GM18868 (cell line): Measurements from ENCODE around the gene PCCA.
"Not testable (repeated sequence)": the region's sequence is repeated elsewhere in the genome, so short reads cannot be mapped to it uniquely, and the experiment has no call there.

Source experiments
- ATAC-seq: cut with Tn5 transposase; IDR thresholded peaks from one replicate; pipeline ENCODE4 v1.9.1; 2021; ENCODE audit warnings: mild to moderate bottlenecking, moderate library complexity; ENCODE audit not compliant: unreplicated experiment

PCCA gene

DNA sequence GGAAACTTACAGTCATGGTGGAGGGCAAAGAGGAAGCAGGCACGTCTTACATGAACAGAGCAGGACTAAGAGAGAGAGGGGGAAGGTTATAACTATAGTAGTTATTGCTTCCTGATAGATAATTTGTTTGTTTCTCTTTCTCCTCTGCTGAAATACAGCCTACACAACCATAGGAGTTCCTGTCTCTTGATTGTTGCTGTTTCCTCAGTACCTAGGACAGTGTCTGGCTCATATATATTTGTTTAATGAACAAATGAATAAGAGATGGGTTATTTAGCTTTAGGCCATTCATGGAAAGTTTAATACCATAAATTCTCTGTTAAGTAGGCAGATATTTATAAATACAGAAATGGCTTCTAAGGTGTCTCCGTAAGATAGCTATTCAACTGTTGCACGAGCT is 95.2 kb downstream of the PCCA start:
- no peak for ATAC-seq

- ATAC-seq = no peak
Observed at GRCh38 chr13:100195568-100195967, 106.7 kb downstream of the PCCA start.

GRCh38 chr13:100196375-100196774 is 107.5 kb downstream of the PCCA start:
- ATAC-seq = no peak

DNA sequence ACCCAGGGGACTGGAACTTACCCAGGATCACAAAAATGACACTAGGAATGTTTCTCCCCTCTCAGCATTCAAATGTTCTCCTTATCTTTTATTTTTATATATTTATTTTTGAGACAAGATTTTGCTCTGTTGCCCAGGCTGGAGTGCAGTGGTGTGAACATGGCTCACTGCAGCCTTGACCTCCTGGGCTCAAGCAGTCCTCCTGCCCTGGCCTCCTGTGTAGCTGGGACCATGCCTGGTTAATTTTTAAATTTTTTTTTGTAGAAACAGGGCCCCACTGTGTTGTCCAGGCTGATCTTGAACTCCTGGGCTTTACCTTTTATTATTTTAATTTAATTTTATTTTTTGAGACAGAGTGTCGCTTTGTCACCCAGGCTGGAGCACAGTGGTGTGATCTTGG is 108.2 kb downstream of the PCCA start:
- no peak for ATAC-seq

DNA sequence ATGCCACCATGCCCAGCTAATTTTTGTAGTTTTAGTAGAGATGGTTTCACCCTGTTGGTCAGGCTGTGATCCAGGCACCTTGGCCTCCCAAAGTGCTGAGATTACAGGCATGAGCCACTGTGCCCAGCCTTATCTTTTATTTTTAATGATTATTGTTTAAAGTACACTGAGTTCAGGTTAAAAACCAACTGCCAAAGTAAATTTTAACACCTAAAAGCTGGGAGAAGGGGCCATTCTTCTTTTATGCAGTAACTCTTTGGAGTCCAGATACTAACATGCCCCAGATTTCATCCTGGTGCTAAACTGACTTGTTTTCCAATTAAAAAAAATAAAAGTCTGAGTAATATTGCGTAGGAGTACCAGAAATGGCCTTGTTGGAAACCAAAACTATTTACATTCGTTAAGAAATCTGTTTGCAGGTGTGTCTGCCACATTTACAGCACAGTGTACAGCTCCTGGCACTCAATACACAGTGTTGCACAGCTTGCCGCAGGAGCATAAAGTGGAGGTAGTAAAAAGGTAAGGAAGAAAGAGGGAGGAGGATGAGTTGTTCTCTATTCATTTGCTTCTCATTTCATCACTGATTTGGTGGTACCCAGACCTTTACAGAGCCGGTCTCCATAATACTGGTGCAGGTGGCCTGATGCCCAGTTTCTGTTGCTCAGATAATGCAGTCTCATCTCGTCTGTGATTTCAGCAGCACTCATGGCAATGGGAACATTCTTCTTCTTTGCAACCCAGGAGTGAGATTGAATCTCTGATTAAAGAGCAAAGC is 108.9 kb downstream of the PCCA start:
- no peak for ATAC-seq

DNA sequence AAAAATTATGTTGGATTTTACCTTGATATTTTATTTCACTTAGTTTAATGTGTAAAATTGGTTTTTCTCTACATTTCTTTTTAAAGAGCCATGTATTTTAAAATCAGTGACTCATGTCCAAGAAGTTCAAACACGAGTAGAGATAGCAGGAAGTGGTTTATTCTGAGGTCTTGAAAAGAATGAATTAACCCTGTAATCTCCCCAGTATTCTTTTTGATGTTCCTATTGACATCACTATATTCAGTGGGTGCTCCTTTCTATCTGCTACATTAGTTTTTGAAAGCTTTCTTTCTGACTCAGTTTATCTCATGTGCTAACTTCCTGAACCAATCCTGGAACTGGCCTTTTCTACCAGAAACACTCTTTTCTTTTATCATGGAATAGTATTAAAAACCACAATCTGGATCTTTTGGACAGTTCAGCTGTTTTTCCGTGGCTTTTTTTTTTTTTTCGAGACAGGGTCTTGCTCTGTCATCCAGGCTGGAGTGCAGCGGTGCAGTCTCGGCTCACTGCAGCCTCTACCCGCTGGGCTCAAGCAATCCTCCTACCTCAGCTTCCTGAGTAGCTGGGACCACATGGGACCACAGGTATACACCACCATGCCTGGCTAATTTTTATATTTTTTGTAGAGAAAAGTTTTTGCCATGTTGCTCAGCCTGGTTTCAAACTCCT is 114.9 kb downstream of the PCCA start:
- ATAC-seq = peak; percentile 73

DNA sequence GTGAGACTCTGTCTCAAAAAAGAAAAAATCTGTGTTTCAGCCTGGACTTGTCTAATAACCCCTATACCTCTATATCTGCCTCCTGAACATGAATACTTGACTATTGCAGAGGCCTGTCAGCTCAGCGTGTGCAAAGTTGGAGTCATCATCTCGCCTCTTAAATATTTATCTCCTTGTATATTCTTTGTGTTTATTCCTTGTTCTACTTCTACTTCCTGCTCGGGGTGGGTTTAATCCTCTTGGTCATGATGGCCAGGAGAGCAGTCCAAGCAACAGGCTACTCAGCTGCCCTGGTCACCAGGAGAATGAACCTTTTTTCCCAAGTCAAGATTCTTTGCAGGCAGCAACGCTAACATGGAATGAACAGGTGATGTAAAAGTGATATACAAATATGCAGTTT is 119.1 kb downstream of the PCCA start:
- no peak for ATAC-seq

DNA sequence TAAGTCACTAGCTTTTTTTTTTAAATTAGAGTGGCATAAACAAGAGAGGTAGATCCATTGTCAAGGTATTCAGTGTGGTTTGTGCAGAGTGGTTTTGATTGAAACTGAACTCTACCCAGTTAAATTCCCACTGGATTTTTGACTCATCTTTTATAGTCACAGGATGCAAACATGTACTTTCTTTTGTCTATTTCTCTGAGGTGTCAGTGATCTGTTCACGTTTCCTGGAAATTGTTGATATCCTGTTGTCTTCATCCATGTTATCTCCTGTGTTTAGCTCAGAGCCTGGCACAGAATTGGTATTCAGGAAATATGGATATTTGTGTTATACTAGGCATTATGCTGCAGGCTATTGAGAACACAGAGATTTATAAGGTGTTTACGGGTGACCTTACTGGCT is 119.7 kb downstream of the PCCA start:
- no peak for ATAC-seq

- ATAC-seq = no peak
Observed at GRCh38 chr13:100209857-100210825, 121.2 kb downstream of the PCCA start.

DNA sequence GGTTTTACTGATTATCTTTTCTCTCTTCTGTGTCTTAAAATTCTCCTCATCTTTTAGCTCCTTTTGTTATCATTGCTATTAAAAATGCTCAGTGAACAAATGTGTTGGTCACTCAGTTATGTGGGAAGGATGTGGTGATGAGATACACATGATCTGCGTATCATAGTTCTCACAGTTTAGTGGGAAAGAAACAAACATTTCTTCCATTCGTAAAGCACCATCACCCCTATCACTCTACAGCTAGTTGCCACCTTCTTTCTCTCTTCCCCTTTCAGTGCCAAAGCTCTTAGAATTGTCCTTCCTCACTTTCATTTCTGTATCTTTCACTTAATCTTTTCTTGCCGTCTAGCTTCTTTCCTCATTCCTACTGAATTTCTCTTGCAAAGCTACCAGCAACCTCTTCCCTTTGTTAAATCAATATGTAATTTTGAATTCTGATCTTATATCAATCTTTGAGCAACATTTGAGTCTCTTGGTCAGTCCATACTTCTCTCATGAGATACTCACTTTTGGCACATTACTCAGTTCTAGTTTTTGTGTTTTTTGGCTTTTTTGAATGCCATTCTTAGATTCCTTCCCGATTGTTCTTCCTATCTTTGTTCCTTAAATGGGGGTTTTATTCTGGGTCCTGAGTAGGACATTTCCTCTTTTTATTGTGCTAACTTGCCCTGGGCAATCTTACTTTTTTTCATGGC is 122.3 kb downstream of the PCCA start:
- no peak for ATAC-seq

GRCh38 chr13:100212904-100213553 is 124.1 kb downstream of the PCCA start:
- no peak for ATAC-seq

DNA sequence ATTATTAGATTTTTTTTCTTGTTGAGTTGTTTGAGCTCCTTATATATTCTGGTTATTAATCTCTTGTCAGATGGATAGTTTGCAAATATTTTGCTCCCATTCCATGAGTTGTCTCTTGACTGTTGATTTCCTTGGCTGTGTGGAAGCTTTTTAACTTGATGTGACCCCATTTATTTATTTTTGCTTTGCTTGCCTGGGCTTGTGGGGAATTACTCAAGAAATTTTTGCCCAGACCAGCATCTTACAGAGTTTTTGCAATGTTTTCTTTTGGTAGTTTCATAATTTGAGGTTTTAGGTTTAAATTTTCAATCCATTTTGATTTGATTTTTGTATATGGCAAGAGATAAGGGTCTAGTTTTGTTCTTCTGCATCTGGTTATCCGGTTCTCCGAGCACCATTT is 124.7 kb downstream of the PCCA start:
- no peak for ATAC-seq

- no peak for ATAC-seq
Observed at GRCh38 chr13:100214886-100215285, 126.0 kb downstream of the PCCA start.

GRCh38 chr13:100221166-100221565 is 132.3 kb downstream of the PCCA start:
- no peak for ATAC-seq

- not testable (repeated sequence) for ATAC-seq
Observed at GRCh38 chr13:100223966-100224530, 135.2 kb downstream of the PCCA start.

GRCh38 chr13:100229603-100230002 is 140.7 kb downstream of the PCCA start:
- ATAC-seq = no peak

DNA sequence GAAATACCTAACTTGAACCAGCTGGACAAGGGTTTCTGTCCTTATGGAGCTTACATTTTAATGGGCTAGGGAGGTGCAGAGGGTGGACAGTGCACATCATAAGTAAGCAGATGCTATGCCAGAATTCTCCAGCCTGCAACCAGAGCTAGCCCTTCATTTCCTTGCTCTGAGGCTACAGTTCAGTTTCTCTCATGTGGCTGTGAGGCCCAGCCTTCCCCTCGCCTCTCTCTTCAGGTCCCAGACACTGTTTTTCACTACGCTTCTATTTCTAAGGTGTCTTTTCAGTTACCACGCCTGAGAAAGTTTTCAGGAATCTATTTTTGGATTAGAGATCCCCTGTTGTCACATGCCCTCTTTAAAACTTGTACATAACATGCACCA is 141.9 kb downstream of the PCCA start:
- no peak for ATAC-seq

- no peak for ATAC-seq
Observed at GRCh38 chr13:100231176-100231575, 142.3 kb downstream of the PCCA start.

- ATAC-seq = no peak
Observed at GRCh38 chr13:100234006-100234405, 145.1 kb downstream of the PCCA start.

DNA sequence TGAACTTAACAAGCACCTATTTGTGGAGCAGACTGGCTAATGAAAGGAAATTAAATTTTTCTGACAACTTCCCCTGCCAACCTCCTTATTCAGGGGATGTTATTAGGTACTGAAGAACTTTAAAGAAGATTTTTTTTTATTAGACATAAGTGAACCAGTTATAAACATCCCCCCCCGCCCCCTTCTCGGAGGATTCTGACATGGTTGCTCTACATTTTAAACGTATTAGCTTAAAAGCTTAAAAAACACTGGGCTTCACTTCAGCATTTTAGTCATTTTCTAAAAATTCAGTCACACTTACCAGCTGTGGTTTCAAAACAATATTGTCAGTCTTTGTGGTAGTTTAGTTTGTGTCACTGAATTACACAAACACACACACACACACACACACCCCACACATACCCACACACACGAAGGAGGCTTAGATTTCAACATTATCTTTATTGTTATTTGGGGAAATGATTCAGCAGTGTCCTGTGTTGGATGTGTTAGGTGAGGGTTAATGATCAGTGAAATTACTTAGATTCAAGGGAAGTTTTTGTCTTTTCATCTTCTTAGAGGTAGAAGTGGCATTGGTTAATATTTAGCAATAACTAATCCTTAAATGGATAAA is 145.7 kb downstream of the PCCA start:
- no peak for ATAC-seq
